Smooth muscle cell (in vitro differentiated cells): ENCODE results near the gene LOXHD1. TPM values are rescaled to one million over a fixed set of nuclear protein-coding genes. Genes with fewer than 3 reads are reported as not detected.

Source experiments
- DNase-seq: peaks from one replicate; lab custom pipeline; 2025; ENCODE audit not compliant: unreplicated experiment; lab: John Stamatoyannopoulos, UW
- H2AFZ ChIP-seq: fragments of 200-600 bp; sonication (generic); 2 replicates; pipeline ENCODE4 v1.6.0; 2016; ENCODE audit warnings: antibody characterized with exemption, low read depth, mild to moderate bottlenecking
- H3F3A ChIP-seq: fragments of 200-600 bp; sonication (generic); 2 replicates; pipeline ENCODE4 v1.6.0; 2017; ENCODE audit warnings: antibody characterized with exemption, low read depth
- H3K27ac ChIP-seq: fragments of 200-600 bp; sonication (generic); 2 replicates; pipeline ENCODE4 v1.5.1; 2016; ENCODE audit warnings: low read depth, mild to moderate bottlenecking
- H3K27me3 ChIP-seq: fragments of 200-600 bp; sonication (generic); 2 replicates; pipeline ENCODE4 v1.6.1; 2016; ENCODE audit warnings: low read depth, mild to moderate bottlenecking
- H3K36me3 ChIP-seq: fragments of 200-600 bp; sonication (generic); 2 replicates; pipeline ENCODE4 v1.5.1; 2016; ENCODE audit warnings: low read depth
- H3K4me1 ChIP-seq: fragments of 200-600 bp; sonication (generic); 2 replicates; pipeline ENCODE4 v1.5.1; 2016; ENCODE audit warnings: low read depth
- H3K4me2 ChIP-seq: fragments of 200-600 bp; sonication (generic); 2 replicates; pipeline ENCODE4 v1.6.0; 2016; ENCODE audit warnings: mild to moderate bottlenecking
- H3K4me3 ChIP-seq: fragments of 200-600 bp; sonication (generic); 2 replicates; pipeline ENCODE4 v1.5.1; 2016; ENCODE audit warnings: mild to moderate bottlenecking
- H3K79me2 ChIP-seq: fragments of 200-600 bp; sonication (generic); 2 replicates; pipeline ENCODE4 v1.6.0; 2016; ENCODE audit warnings: low read depth, mild to moderate bottlenecking
- H3K9ac ChIP-seq: fragments of 200-600 bp; sonication (generic); 2 replicates; pipeline ENCODE4 v1.6.0; 2016; ENCODE audit warnings: low read depth
- H3K9me3 ChIP-seq: fragments of 200-600 bp; sonication (generic); replicated peaks from 2 replicates; pipeline ENCODE4 v1.5.1; 2016; ENCODE audit warnings: low read depth
- H4K20me1 ChIP-seq: fragments of 200-600 bp; sonication (generic); 2 replicates; pipeline ENCODE4 v1.6.0; 2016; ENCODE audit warnings: low read depth
- CTCF ChIP-seq: fragments of 200-600 bp; sonication (generic); IDR thresholded peaks from 2 replicates; pipeline ENCODE4 v1.5.1; 2017; ENCODE audit warnings: borderline replicate concordance, mild to moderate bottlenecking, antibody characterized with exemption; ENCODE audit not compliant: insufficient read depth, poor library complexity, severe bottlenecking
- WGBS: methylation state at CpG from one replicate; pipeline ENCODE4 v1.1.7; 2016; ENCODE audit warnings: low lambda C conversion rate; 5-methylcytosine and 5-hydroxymethylcytosine counted together
- polyA plus RNA-seq: library from polyadenylated mRNA; unstranded; fragments of >200 nt; fragmentation: Nextera tagmentation; extraction: Ambion mirVana; gene quantifications from 2 replicates; pipeline ENCODE4 v1.2.1, GENCODE V29; 2016
- total RNA-seq: library from RNA; depleted of rRNA; stranded (reverse); fragments of >200 nt; gene quantifications from 2 replicates; pipeline ENCODE4 v1.2.3, GENCODE V29; 2014

The LOXHD1 gene
- total and polyA plus RNA-seq, 2 experiments from 2014 or later = not detected

DNA sequence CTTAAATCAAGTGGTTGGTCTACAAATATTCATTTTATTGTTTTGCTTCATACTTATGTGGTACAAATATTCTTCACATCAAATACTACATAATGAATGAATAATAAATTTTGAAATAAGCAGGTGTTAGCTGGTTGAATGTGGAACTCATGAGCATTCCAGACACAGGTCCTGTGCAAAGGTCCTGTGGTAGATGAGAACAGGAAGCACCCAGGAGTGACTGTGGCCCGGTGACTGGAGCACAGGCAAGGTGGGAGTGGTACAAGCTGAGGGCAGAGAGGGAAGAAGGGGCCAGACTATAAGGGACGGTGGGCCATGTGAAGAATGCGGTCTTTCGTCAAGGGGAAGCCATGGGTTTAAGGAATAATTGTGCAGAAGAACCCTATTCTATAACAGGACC lies 26.2 kb upstream of the LOXHD1 start:
- H3K27me3 ChIP-seq = no peaks in the 10 kb centered on the region
- H4K20me1 ChIP-seq = no peaks in the 10 kb centered on the region
- no peaks in the 10 kb centered on the region for H3F3A ChIP-seq
- DNase-seq = no peak
- H3K4me1 ChIP-seq = no peaks in the 10 kb centered on the region
- H3K4me2 ChIP-seq = no peak overlapping the region
- WGBS = 87% methylated on average over 4 of the region's 4 CpGs
- H3K9ac ChIP-seq = no peak overlapping the region
- TF ChIP-seq CTCF = no peak
- no peak overlapping the region for H3K27ac ChIP-seq
- no peaks in the 10 kb centered on the region for H3K79me2 ChIP-seq
- no peak overlapping the region for H2AFZ ChIP-seq
- no peak overlapping the region for H3K4me3 ChIP-seq
- H3K36me3 ChIP-seq = no peaks in the 10 kb centered on the region
- H3K9me3 ChIP-seq = no peaks in the 10 kb centered on the region

GRCh38 chr18:46680784-46681695 lies 24.0 kb upstream of the LOXHD1 start:
- Histone ChIP-seq H3K4me3 (no peak overlapping the region), H4K20me1 (no peaks in the 10 kb centered on the region), H3K4me2 (no peak overlapping the region), H3F3A (no peaks in the 10 kb centered on the region), H3K36me3 (no peaks in the 10 kb centered on the region), H3K9ac (no peak overlapping the region), H3K4me1 (no peaks in the 10 kb centered on the region), H3K79me2 (no peaks in the 10 kb centered on the region), H3K27me3 (no peaks in the 10 kb centered on the region), H3K27ac (no peak overlapping the region), H2AFZ (no peak overlapping the region), H3K9me3 (no peaks in the 10 kb centered on the region)
- no peak for TF ChIP-seq CTCF
- no peak for DNase-seq
- WGBS = 91% methylated on average over 12 of the region's 12 CpGs

DNA sequence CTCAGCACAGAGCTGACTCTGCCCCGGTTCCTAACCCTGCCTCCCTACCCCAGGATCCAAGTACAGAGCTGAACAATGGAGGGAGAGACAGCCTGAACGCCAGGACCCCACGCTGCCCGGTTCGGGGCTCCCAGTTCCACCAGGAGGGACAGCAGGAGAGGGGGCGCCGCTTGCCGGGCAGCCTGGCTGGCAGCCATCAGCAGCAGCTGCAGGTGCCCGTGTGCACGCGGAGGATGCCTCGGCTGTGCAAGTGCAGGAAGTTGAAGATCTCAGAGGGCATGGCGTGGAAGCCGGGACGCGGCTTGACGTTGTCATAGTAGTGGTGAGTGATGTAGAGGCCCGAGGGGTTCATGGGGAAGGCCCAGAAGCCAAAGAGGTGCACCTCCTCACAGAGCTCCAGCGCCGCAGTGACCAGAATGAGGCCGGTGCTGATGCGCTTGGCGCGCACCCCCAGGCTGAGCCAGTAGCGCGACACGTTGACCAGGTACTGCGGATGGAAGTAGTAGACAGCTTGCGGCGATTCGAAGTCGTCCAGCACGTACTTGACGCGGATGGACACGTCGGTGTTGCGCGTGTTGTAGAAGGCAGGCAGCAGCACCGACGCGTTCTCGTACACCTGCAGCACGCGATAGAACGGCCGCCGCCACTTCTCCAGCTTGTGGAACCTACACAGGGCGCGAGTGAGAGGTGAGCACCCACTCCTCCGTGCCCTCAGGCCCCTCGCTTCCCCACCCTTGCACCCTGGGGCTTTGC lies 23.0 kb upstream of the LOXHD1 start:
- H3K27ac ChIP-seq = no peak overlapping the region
- no peak for TF ChIP-seq CTCF
- H3K9ac ChIP-seq = no peak overlapping the region
- no peak overlapping the region for H2AFZ ChIP-seq
- H3K4me1 ChIP-seq = no peaks in the 10 kb centered on the region
- H3K36me3 ChIP-seq = no peaks in the 10 kb centered on the region
- no peak for DNase-seq
- no peaks in the 10 kb centered on the region for H4K20me1 ChIP-seq
- no peaks in the 10 kb centered on the region for H3F3A ChIP-seq
- H3K79me2 ChIP-seq = no peaks in the 10 kb centered on the region
- no peak overlapping the region for H3K4me3 ChIP-seq
- WGBS = 95% methylated on average over 52 of the region's 52 CpGs
- no peaks in the 10 kb centered on the region for H3K27me3 ChIP-seq
- H3K4me2 ChIP-seq = no peak overlapping the region
- no peaks in the 10 kb centered on the region for H3K9me3 ChIP-seq
